ENCODE results near the gene LPIN1.
"Not testable (repeated sequence)": the region's sequence is repeated elsewhere in the genome, so short reads cannot be mapped to it uniquely, and the experiment has no call there.

LPIN1 gene

GRCh38 chr2:11715987-11716652, 30.3 kb upstream of the LPIN1 start:
- no peak for DNase-seq (ENCODE audit: low spot score)

DNA sequence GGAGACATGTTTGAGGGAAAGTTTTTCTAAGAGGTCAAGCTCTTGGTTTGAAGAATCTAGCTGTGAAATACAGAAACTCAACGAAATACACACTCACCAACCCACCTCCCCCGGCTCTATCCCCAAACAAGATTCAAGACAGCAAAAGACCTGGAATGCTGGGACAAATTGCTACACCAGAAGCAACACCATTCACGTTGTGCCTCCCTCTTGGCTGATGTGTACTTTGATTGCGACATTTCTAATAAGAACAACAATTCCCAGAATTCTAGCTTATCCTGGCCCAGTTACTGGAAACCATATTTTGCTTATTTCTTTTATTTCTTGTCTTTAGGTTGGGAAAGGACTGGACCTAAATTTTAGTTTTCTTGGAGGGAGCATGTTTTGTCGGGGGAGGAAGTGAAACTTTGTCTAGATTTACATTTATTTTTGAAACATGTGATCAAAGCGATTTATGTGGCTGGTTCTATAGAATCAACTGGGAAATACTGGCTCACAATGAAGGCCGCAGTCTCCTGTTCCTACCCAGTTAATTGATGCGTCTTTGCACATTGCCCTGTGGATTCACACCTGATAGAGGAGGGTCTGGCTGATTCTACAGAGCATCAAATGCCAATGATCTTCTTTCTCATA, 29.6 kb upstream of the LPIN1 start:
- DNase-seq (ENCODE audit: low spot score), result no peak

GRCh38 chr2:11717623-11718022, 28.8 kb upstream of the LPIN1 start:
- DNase-seq (ENCODE audit: low spot score), result no peak

DNA sequence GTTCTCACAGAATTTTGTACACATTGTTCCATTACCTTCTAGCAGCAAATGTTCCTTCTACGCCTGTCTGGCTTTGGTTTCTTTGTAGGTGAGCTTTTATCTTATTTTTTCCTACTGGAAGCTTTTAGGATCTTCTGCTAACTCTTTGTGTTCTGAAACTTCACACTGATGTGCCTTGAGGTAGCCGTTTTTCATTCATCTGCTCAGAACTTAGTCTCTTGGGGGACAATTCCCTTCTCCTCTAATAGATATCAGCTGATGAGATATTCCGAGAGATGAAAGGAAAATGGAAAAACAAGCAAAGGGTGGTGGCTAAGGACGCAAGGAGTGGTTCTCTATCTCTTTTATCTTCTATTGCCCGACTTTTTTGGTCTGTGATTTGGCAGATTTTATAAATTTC, 27.8 kb upstream of the LPIN1 start:
- DNase-seq (ENCODE audit: low spot score), result no peak

GRCh38 chr2:11719230-11719977, 27.0 kb upstream of the LPIN1 start:
- DNase-seq (ENCODE audit: low spot score), result no peak

- no peak for DNase-seq (ENCODE audit: low spot score)
Observed at GRCh38 chr2:11720752-11721151, 25.7 kb upstream of the LPIN1 start.

DNA sequence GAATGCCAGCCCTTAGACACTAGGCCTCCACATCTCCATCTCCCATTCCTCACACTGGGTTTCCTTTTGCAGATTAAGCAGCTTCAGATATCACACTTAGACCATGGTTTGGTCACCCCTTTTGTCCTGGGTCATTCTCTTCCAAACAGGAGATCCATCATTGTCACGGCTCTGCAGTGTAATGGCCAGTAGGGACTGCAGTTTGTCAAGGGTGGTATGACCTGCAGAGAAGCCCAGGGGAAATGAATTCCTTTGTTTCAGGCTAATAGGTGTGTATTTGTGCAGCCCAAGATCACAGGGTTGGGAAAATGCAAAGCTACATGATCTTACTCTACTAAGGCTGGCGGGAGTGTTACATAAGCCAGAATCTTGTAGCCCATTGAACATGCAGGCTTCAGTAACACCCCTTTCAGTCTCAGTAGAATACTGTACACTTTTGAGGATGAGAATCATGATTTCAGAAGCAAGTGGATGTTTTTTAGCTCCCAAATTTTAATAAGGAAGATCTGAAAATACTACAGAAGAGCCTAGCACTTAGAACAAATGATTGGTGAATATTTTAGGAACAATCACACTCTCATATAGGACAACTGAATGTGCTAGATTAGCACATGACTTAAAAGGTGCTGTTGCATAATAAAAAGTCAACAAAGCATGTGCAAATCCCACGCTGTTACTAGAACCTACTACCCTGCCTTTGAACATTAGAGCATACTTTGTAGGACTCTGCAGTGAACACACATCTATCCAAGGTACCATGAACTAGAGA, 24.0 kb upstream of the LPIN1 start:
- DNase-seq (ENCODE audit: low spot score), result no peak

GRCh38 chr2:11723061-11723371, 23.4 kb upstream of the LPIN1 start:
- DNase-seq (ENCODE audit: low spot score), result no peak

- DNase-seq (ENCODE audit: low spot score), result no peak
Observed at GRCh38 chr2:11724151-11724550, 22.3 kb upstream of the LPIN1 start.

DNA sequence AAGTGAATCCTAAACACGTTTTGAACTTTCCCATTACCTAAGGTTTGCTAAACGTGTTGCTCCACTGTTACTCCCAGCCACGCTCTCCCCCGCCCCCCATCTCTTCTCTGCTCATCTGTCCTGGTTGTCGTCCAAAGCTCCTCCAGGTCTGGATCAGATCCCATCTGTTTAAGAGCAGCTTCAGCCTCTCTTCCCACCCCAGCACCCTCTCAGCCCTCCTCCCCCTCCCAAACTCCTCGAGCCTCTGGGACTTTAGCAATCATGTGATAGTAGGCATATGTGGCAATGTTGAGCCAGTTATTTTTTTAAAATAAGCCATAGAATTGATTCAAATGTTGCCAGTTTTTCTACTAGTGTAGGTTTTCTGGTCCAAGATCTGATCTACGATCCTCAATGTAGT, 20.0 kb upstream of the LPIN1 start:
- DNase-seq (ENCODE audit: low spot score), result no peak

- DNase-seq (ENCODE audit: low spot score), result no peak
Observed at GRCh38 chr2:11729362-11730212, 16.8 kb upstream of the LPIN1 start.

DNA sequence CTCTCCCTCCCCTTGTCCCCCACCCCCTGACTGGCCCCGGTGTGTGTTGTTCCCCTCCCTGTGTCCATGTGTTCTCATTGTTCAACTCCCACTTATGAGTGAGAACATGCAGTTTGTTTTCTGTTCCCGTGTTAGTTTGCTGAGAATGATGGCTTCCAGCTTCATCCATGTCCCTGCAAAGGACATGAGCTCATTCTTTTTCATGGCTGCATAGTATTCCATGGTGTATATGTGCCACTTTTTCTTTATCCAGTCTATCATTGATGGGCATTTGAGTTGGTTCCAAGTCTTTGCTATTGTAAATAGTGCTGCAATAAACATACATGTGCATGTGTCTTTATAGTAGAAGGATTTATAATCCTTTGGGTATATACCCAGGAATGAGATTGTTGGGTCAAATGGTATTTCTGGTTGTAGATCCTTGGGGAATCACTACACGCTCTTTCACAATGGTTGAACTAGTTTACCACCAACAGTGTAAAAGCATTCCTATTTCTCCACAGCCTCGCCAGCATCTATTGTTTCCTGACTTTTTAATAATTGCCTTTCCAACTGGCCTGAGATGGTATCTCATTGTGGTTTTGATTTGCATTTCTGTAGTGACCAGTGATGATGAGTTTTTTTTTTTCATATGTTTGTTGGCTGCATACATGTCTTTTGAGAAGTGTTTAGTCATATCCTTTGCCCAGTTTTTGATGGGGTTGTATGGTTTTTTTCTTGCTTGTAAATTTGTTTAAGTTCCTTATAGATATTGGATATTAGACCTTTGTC, 15.0 kb upstream of the LPIN1 start:
- not testable (repeated sequence) for DNase-seq (ENCODE audit: low spot score)

DNA sequence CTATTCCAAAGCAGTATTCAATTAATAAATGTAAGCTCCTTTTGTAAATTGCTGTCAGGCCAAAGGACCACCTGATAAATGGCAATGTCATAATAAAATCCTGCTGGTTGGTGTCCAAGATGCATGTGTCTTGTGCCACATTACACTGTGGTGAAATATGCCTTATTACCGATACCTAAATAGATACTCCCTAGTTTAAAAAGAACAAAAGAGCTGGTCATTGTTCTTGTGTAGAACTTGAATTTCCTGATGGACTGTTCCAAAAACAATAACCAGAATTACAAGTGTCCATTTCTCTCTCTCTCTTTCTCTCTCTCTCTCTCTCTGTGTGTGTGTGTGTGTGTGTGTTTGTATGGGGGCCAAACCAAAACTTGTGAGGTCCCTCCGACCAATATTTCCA, 13.8 kb upstream of the LPIN1 start:
- DNase-seq (ENCODE audit: low spot score), result no peak

GRCh38 chr2:11737852-11738251, 8.6 kb upstream of the LPIN1 start:
- DNase-seq (ENCODE audit: low spot score), result not testable (repeated sequence)

DNA sequence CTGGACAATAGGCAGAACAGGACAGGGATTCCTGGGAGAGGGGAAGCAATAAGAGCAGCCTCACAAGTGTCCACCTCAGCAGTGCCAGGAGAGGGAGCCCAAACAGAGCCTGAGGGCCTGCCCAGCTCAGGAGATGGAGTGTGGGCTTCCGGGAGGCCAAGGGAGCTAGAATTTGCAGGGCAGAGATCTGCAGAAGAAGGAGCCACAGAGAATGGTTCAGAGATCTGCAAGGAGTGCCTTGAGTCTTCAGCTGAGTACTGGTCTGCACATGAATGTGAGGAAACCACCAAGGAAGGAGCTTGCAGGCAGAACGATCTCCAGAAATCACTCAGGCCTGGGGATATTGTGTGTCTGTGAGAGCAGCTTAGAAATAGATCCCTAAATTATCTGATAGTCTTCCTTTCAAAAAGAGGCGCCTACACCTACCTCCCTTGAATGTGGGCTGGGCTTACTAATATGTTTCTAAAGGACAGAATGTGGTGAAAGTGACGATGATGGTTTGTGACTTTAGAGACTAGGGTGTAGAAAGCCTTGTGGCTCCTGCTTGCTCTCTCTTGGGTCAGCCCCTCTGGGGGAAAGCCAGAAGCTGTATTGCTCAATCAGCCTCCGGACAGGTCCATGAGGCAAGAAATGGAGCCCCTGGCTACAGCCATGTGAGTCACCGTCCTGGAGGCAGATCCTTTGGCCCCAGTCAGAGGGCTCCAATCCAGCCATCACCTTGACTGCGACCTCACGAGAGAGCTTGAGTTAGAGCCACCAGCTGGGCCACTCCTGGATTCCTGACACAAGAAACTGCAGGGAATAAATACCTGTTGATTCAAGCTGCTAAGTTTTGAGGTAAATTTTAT, 7.6 kb upstream of the LPIN1 start:
- DNase-seq (ENCODE audit: low spot score), result peak; percentile 73

GRCh38 chr2:11740723-11741122, 5.7 kb upstream of the LPIN1 start:
- DNase-seq (ENCODE audit: low spot score), result no peak

GRCh38 chr2:11742317-11742701, 4.1 kb upstream of the LPIN1 start:
- no peak for DNase-seq (ENCODE audit: low spot score)

GRCh38 chr2:11742702-11743357, 3.6 kb upstream of the LPIN1 start:
- no peak for DNase-seq (ENCODE audit: low spot score)

DNA sequence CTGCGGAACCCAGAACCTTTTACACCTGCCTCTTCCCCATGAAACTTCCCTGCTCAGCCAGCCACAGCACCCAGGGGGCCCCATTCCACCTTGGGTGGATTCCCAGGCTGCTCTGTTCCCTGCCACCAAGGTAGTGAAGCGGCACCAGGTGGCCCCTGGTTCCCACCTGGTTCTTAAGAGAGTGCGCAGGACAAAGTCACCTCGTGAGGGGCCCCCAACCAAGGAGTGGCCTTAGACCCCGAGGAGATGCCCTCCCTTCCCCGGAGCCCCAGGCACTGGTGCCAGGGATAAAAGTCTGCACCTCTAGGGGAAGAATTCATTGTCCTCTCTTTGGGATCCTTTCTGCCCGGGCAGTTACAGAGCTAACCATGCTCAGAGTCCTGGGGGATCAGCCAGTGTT, 3.1 kb upstream of the LPIN1 start:
- DNase-seq (ENCODE audit: low spot score), result no peak

Data from ecto neural progenitor cell (in vitro differentiated cells).